ENCODE data around the gene AQP9. TPM values are rescaled to one million over a fixed set of nuclear protein-coding genes. Genes with fewer than 3 reads are reported as not detected.

AQP9 gene, protein sequence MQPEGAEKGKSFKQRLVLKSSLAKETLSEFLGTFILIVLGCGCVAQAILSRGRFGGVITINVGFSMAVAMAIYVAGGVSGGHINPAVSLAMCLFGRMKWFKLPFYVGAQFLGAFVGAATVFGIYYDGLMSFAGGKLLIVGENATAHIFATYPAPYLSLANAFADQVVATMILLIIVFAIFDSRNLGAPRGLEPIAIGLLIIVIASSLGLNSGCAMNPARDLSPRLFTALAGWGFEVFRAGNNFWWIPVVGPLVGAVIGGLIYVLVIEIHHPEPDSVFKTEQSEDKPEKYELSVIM
- not detected in 2 replicates for total RNA-seq

DNA sequence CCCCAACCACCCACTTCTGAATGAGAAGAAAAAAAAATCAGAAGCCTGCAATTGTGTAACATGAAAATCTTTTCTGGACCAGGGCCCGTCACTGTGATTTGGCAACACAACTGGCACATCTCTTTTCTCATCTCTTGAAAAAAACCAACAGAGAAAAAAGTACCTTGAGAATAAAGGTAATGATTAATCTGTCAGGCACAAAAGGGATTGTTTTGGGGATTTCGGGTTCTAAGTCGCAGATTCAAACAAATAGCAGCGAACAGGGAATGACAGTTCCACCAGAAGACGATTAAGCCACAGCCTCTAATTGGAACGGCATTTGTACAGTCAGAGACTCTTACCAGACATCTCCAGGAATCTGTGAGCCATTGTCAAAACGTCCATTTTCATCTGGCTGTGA, at the start of gene AQP9:
Gene AQP9, plus strand, starts transcription at position 276 of the 400 bp plus-strand sequence. CDS start 185 bp downstream, outside the sequence.

Other genes starting within 250 kb of the AQP9 start
- gene ALDH1A2, start 72.7 kb upstream of the AQP9 start, total RNA-seq: 25.0 and 83.2 TPM in 2 replicates